HCEC 1CT (cell line): ENCODE results near the gene SH3TC2.
A peak's percentile ranks its signal among the peaks of the same experiment; 100 is the strongest.

ENCODE experiments used
- DNase-seq: peaks from one replicate; pipeline ENCODE4 v3.0.0-alpha.2; 2017

SH3TC2 gene

DNA sequence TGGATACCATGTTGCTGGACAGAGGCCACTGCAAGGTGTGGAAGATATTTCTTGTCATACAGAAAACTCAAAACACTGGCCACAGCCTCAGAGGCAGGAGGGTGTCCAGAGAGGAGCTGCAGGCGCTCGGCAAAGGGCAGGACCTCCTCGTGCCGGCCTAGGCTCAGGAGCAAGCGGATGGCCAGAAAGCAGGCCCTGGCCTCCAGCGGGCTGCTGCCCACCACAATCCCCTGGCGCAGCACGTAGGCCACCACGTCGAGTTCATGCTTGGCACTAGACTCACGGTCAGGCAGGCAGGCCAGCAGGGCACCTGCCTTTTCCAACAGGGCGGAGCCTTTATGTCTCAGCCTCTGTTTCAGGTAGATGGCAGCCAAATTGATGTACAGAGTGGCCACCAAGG is 35.2 kb downstream of the SH3TC2 start:
- DNase-seq = no peak

GRCh38 chr5:149024943-149025342 is 37.9 kb downstream of the SH3TC2 start:
- no peak for DNase-seq

DNA sequence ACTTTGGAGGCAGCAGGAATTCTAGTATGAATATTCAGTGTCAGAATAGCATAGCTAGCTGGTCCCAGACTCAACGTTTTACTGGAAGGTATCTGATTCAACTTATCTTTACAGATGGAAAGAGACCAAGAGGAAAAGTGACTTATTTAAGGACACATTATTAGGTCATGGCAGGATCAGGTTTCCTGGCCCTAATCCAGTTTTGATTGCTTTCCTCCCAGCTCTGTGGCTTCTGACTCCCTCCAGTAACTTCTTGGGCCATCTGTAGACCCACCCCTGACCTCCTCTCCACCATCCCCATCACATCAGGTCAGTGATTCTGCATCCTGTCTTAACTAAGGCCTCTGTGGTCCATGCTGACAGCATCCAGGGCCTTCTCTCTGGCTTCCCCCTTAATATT is 38.4 kb downstream of the SH3TC2 start:
- peak; percentile 52 for DNase-seq

DNA sequence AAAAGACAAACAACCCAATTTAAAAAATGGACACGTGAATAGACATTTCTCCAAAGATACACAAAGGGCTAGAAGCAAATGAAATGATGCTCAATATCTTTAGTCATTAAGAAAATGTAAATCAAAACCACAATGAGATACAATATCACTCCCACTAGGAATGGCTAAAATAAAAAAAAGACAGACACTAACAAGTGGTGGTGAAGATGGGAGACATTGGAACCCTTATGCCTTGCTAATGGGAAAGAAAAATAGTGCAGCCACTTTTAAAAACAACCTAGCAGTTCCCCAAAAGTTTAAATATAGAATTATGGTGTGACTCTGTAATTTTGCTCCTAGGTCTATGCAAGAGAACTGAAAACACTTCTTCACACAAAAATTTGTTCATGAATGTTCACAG is 40.7 kb downstream of the SH3TC2 start:
- no peak for DNase-seq

DNA sequence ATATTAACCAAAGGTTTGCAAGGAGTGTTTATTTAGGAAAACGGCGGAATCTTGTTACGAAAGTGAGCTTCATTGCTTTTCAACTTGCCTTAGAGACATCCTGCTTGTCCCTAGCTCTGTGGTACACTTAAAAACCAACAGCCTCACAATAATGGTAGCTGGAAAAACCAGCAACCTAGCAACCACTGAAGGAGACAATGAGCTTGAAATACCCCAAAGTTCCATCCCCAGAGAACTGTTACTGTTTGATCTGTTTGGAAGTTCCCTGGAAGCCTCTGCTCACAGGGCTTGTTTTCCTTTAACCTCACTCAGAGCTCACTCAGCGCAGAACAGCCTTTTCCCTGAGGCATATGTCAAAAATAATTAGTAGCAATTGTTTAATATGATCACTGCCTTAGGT is 43.2 kb downstream of the SH3TC2 start:
- no peak for DNase-seq

GRCh38 chr5:149018909-149019443 is 43.9 kb downstream of the SH3TC2 start:
- no peak for DNase-seq

DNA sequence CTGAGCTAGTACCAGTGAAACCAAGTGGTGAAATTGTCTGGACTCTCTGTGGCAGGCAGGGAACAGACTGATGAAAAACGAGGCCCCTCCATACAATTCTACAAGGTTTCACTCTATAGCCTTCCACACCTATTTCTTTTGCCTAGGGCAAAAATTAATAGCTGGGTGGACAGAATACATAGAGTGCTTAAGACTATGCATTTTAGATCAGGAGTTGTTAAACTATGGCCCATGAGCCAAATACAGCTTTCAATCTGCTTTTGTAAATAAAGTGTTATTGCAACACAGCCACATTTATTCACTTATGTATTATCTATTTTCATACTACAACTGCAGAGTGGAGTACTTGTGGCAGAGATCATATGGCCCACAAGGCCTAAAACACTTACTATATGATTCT is 45.2 kb downstream of the SH3TC2 start:
- no peak for DNase-seq

- no peak for DNase-seq
These were observed 47.3 kb downstream of the SH3TC2 start for GRCh38 chr5:149015561-149015960.

GRCh38 chr5:149015126-149015525 is 47.7 kb downstream of the SH3TC2 start:
- no peak for DNase-seq

GRCh38 chr5:149014571-149015031 is 48.3 kb downstream of the SH3TC2 start:
- no peak for DNase-seq

GRCh38 chr5:149013796-149014195 is 49.1 kb downstream of the SH3TC2 start:
- DNase-seq = no peak

DNA sequence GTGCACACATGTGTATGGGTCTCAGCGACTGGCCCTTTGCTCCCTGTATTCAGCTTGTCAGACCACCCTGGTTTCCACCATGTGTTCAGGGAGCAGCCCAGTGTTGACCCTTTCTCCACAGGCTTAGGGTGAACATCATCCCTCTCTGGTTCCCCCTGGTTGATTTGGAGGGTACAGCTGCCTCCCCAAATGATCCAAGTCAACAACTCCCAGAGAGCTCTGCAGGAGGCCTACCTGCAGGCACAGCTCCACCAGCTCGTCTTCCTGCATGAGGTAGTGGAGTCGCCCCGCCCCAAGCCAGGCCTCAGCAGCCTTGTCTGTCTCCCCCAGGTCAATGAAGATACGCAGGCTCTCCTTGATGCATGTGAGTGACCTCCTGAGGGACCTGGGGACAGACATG is 50.5 kb downstream of the SH3TC2 start:
- no peak for DNase-seq

GRCh38 chr5:149011728-149012127 is 51.1 kb downstream of the SH3TC2 start:
- DNase-seq = no peak

- DNase-seq = no peak
These were observed 51.8 kb downstream of the SH3TC2 start for GRCh38 chr5:149011084-149011483.

- peak; percentile 84 for DNase-seq
These were observed 55.7 kb downstream of the SH3TC2 start for GRCh38 chr5:149007174-149007573.

DNA sequence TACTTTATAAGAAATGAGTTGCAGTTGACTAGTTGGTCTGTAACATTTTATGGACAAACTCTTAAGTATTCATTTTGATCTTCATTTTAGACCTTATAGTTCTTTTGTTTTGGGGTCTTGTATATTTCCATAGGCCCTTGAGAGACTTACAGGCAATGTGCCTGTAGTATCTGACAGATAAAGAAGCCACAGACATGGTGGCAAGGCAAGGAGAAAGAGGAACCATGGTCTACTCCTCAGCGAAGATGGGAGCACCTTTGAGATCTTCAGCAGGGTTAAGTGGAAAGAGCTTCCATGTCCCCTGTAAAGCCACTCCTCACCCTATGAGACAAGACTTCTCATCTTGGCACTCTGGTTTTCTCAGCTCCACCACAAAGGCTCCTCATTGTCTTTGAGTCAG is 56.4 kb downstream of the SH3TC2 start:
- no peak for DNase-seq

- peak; percentile 17 for DNase-seq
These were observed 57.6 kb downstream of the SH3TC2 start for GRCh38 chr5:149005077-149005892.

DNA sequence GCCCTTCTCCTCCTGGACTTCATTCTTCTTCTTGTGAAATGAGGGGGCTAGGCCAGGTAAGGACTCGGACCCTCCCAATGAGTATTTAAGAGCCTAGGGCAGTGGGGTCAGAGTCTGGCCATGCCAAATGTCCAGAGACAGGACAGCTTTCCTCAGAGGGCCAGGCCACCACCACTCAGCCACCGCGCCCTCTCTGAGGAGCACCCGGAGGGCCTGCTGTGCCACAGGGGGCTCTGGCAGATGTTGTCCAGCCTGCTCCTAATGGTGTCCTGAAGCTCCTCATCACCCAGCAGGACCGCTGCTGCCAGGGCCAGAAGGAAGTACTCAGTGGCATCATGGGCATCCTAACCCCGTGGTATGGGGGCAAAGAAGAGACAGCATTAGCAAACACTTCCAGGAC is 58.3 kb downstream of the SH3TC2 start:
- DNase-seq = no peak

DNA sequence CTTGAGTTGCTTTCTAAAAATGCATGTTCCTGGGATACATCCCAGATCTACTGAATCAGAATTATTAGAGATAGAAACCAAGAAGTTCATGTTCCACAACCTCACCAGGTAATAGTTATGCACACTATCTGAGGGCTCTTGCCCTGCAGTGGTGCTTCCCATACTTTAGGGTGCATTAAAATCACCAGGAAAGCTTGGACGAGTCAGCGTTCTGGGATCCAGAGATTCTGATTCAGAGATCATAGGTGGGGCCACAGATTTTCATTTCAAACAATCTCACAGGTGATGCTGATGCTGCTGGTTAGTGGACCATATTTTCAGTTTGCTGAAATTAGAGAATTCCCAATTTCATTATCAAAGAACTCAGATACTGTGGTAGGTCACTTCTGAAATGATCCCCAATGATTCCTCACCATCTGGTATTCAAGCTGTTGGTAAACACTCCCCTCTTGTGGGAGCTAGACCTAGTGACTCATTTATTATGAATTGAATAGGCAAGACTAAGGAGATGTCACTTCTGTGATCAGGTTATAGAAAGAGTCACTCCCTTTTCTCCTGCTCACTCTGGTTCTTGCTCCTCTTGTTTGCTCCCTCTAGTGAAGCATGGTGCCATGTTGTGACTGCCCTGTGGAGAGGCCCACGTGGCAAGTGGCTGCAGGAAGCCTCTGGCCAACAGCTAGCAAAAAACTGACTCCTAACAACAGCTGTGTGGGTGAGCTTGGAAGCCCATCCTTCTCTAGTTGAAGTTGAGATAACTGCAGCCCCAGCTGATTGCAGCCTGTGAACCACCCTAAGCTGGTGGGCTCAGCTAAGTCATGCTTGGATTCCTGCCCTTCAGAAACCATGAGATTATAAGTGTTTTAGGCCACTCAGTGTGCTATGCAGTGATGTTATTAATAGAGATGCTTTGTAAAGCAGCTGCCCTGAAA is 59.8 kb downstream of the SH3TC2 start:
- peak; percentile 86 for DNase-seq

GRCh38 chr5:149002053-149002452 is 60.8 kb downstream of the SH3TC2 start:
- peak; percentile 99 for DNase-seq

GRCh38 chr5:149001162-149001561 is 61.7 kb downstream of the SH3TC2 start:
- no peak for DNase-seq

GRCh38 chr5:148999741-149000140 is 63.1 kb downstream of the SH3TC2 start:
- no peak for DNase-seq

DNA sequence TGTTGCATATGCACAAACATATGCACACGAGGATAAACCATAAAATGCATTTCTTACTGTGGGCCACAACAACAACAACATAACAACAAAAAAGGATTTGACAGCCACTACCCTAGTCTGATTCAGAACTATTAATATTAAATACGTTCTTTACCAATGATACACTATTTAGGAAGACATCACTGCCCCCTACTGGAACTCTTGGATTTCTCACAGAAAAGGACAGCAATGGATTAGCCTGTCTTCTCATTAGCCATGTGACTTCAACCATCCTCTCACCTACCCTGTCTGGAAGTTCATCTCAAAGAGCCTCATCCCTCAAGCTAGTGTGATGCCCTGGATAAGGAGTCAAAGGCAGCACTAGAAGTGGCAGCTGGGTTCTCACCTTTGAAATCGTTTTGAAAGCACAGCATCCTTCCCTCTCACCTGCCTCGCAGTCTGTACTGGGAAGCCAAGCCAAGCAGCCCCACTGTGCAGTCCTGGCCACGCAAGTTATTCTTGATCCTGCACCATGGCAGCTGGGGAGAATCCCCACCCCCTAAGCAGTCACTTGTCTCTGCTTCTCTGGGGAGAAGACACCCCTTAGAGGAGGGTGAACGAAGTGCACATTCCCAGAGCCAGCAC is 64.6 kb downstream of the SH3TC2 start:
- DNase-seq = peak; percentile 67
